B cell (primary cell): Measurements from ENCODE around the gene GPR180.

Experiments
- CTCF ChIP-seq: fragments of 200-600 bp; IDR thresholded peaks from one replicate; pipeline ENCODE4 v1.8.0; 2022; ENCODE audit warnings: antibody characterized with exemption, mild to moderate bottlenecking
- EZH2 ChIP-seq: IDR thresholded peaks from 2 replicates; pipeline ENCODE4 v1.6.1; 2012; ENCODE audit warnings: borderline replicate concordance, low read depth, mild to moderate bottlenecking, moderate library complexity, low read length; ENCODE audit not compliant: insufficient read depth, poor library complexity, severe bottlenecking

DNA sequence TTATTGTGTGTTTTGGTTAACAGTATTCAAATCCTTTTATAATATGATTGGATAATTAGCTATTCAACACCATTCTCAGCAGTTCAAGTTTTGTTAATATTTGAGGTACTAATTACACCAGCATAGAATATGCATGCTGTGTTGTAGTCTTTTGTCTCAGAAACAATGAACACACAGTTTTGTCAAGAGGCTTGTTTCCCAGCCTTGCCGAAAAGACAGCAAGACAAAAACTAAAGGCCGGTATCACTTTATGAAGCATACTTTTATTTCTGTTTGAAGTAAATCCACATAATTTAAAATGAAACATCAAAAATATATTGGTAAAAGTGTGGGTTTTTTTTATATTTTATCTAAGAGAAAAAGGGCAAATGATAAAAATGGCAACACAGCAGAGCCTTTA lies 7.5 kb downstream of the GPR180 start:
- no peak for TF ChIP-seq CTCF
- no peak for TF ChIP-seq EZH2
